NCI-H1436 (cell line): ENCODE data around the gene HNRNPH2.

Source experiments
- DNase-seq: peaks from one replicate; lab custom pipeline; 2025; lab: John Stamatoyannopoulos, UW

The HNRNPH2 gene

DNA sequence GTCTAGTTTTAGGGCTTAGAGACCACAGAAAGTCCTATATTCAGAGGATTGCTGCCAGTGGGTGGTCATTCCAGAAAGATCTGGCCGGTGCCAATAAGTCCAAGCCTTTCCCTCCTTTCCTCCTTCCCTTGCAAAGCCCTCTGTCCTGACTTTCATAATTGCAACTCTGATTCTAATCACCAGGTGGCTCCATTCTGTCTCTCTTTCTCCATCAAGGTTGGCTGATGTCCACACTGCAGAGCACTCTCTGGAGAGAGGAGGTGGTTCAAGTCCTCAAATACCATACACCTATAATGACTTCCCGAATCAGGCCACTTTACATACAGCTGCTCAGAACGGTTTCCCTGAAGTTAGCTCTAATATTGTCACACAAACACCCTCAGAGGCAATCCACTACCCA is 54.9 kb downstream of the HNRNPH2 start:
- peak; percentile 34 for DNase-seq
